ENCODE results near the gene KCNJ5.

- TF ChIP-seq CTCF (IDR thresholded peaks at IDR 0.05; ENCODE audit: low read length) (no peak), EZH2 (IDR thresholded peaks at IDR 0.05; ENCODE audit: borderline replicate concordance, low read length) (no peak)
Observed at GRCh38 chr11:128852327-128853023, 38.7 kb upstream of the KCNJ5 start.
